Activated CD8-positive, alpha-beta memory T cell treated with anti-CD3 and anti-CD28 coated beads for 24 hours (primary cell): Measurements from ENCODE around the gene CLDN14.

ENCODE experiments used
- DNase-seq: peaks from one replicate; pipeline ENCODE4 v3.0.0-alpha.2; 2020

The CLDN14 gene

DNA sequence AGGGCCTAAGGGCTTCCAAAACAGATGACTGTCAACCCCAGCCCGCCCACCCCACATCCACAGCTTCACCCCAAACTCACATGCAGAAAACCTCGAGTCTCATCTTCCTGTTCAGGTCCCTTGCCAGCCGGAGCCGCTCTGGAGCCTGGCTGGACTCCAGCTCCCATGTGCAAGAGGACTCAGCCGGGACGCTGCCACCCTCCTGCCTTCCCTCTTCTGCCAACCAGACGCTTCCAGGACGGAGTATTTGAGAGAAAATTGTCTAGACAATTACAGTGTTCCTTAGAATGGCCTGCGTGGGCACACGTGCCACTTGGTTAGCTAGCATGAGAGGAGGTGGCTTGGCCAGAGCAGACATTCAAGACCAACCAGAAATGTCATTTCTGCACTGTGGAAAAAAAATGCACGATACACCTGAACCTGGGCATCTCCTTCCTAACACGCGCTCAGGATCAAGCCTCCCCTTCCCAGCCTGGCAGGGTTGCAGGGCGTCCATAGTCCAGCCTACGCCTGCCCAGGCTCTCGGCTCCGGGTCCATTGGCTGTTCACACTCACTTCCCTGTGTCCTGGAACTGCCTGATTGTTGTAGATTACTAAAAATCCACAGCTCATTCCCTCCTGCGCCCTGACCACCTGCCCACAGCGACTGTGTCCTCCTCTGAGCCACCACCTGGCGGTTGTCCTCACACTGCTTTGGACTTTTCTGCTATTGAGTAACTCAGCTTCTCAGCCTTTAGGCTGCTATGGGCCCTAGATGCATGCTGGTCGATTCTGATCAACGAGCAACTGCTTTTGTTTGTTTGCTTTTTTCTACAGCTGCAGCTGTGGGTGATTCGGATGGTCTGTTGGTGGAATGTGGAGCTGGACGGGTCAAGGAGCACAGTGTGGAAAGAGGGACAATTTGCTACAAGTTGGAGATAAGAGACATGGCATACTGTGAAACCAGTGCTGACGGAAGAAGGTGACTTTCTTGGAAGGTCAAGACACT, at the start of gene CLDN14:
TSS of gene CLDN14 (minus strand) at position 708 of the 988 bp plus-strand sequence. CDS start 18,427 bp downstream, outside the sequence.
- no peak for DNase-seq

- no peak for DNase-seq
Observed at GRCh38 chr21:36528716-36529115, 48.8 kb upstream of the CLDN14 start.

GRCh38 chr21:36527317-36527716, 47.4 kb upstream of the CLDN14 start:
- DNase-seq, result no peak

GRCh38 chr21:36526104-36526503, 46.2 kb upstream of the CLDN14 start:
- DNase-seq, result no peak

- DNase-seq, result no peak
Observed at GRCh38 chr21:36524477-36524876, 44.6 kb upstream of the CLDN14 start.

GRCh38 chr21:36522219-36522808, 42.4 kb upstream of the CLDN14 start:
- DNase-seq, result no peak

DNA sequence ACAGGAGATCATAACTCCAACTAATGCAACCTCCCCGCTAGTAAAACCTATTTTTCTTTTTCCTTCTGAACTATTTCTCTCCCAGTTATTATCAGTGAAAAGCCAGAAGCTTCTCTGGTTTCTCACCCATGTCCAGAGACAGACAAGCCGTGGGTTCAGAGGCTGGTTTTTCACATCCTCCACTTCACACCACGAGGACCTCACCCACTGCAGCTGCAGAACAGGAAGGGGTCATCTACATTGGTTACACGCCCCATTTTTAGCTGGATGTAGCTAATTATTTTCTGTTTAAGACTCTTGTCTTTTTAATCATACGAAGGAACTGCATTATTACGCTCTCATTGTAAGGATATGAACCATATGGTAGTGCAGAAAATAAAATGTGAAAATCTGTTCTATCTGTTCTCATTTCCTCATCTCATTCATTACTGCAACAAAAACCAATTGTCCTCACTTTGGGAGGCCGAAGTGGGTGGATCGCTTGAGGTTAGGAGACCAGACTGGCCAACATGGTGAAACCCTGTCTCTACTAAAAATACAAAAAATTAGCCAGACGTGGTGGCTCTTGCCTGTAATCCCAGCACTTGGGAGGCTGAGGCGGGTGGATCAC, 39.1 kb upstream of the CLDN14 start:
- no peak for DNase-seq

GRCh38 chr21:36517366-36518075, 37.6 kb upstream of the CLDN14 start:
- DNase-seq, result no peak

DNA sequence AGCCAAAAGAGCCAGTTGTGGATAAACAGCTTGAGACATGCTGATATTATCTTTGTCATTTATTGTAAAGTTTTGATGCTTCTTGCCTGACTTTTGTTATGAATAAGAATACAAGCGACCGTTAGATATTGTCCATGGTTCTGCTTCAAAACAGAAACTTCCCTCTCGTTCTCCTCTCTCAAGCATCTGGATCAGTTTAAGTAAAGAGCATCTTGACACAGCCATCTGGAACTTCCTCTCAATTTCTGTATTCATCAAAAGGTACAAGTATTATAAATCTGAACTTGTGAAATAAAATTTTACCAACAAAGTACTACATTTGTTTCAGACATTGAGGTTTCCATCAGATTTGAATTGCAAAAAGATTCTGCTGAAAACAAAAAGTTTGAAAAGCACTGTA, 36.4 kb upstream of the CLDN14 start:
- DNase-seq, result no peak

DNA sequence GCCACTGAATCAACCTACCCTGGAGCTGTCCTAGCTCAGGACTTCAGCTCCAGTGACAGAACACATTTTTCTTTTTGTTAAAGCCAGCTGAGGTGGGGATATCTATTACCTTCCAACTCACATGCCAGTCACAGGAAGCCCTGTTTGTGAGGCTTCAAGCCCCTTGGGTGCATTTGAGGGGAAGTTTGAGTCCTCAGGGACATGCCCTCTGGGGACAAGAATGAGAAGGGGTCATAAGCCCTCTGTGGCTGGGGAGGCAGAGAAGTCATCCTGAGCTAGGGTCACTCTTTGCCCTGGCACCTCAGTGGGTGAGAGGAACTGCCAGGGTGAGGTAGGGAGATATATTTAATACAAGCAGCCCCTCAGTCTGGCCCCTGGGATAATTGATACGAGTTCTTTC, 33.5 kb upstream of the CLDN14 start:
- DNase-seq, result no peak

DNA sequence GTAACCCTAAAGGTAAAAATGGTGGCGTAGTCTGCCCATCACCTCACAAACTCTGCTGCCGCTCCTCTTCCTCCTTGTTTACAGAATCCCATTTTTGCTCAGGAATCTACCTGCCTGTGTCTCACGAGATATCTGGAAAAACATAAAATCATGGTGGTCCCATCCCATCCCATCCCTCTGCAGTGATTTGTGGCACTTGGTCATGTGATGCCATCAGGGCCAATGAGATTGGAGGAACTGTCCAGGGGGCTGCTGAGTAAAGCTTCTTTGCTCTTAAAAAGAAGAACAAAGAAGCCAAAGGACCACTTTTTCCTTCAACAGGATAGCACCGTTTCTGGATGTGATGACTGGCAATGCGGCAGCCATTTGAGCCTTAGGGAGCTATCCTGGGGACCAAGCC, 33.0 kb upstream of the CLDN14 start:
- no peak for DNase-seq

DNA sequence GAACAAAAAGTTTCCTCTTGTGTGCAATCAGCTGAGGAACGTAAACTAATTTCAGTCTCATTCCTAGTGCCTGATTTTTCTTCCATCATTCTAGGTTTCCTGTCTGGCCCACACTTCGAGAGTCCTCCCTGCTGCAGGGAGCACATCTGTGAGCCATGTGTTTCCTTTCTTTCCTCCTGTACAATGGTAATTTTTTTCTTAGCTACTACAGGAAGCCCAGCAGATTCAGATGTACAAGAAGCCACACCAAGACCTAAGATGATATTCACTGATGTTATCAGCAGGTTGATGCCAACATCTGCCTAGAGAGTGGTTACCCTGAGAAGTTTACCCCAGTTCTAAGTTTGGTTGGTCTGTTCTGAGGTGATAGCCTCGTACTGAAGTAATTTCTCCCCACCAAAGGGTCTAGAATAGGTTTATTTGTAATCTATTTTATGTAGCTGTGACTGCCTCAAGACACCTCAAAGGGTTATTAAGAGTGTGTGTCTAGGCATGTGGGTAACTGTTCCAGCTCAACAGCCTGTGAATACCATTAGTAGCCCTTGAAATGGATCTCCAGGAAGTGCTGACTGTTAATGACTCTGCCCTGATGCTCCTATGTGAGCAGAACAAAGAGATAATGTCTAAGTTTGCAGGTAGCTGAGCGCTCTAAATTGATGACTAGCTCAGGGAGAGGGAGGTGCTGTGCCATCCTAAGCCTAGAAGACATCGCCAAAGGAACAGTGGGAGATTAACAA, 31.7 kb upstream of the CLDN14 start:
- DNase-seq, result no peak

DNA sequence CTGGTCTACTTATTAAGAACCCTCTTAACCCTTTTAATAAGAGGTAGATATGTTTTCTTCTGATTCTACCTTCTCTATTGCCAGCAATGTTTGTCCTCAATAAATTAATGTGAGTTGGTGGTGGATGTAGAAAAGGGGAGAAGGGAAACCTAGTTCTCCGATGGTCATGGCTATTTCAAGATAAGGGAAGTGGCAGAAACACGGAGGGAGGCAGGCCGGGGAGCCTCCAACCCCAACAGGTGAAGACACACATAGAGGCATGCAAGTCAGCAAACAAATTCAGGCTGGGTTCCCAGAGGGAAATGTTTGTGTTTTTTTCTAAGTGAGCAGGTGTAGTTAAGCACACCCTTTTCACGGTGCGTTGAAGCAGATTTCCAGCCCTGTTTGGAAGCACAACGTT, 31.0 kb upstream of the CLDN14 start:
- no peak for DNase-seq

DNA sequence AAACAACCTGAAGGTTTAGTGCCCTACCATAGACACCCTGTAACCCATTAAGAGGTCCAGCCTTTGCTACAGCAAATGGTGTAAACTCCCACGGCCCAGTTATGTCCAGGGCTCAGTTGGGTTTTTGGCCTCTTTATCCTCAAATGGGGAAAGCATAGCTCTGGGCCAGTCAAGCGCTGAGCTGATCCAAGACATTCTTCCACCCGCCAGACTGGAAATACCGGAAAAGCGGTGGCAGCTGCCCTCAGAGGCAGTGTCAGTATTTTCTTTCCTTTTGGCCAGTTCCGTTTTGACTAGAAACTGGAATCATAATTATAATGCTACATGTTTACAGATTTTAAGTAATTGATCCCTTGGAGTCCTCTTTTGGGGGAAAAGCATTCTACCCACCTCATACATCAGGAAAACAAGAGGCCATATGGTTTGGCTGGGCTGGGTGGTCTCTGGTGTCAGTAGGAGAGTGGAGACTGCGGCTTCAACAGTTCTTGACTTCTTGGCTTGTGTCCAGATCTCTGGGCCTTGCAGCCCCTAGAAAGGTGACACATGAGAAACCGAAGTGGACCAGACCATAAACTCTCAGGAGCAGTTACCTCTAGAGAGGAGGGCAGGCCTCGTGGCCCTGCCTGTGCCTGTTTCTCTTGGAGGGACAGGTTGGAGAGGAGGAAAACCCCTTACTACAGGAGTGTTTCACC, 30.2 kb upstream of the CLDN14 start:
- no peak for DNase-seq

DNA sequence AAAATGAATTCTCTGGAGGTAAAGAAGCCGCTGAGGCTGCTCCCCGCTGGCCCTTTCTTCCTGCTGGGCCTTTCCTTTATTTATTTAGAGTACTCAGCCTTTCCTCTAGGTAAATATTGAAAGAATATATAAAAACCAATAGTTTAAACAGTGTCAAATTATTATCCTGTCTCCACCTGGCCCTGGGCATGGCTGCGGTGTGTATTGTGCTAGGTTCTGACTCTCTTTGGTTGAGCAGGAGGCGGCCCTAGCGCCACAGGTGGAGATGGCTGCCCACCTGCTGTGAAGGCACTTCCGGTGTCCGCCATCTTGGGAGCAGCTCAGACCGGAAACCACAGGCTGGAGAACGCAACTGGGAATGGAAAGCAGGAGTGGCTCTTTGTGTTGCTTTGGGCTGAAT, 29.0 kb upstream of the CLDN14 start:
- no peak for DNase-seq

GRCh38 chr21:36507397-36508018, 27.6 kb upstream of the CLDN14 start:
- no peak for DNase-seq

DNA sequence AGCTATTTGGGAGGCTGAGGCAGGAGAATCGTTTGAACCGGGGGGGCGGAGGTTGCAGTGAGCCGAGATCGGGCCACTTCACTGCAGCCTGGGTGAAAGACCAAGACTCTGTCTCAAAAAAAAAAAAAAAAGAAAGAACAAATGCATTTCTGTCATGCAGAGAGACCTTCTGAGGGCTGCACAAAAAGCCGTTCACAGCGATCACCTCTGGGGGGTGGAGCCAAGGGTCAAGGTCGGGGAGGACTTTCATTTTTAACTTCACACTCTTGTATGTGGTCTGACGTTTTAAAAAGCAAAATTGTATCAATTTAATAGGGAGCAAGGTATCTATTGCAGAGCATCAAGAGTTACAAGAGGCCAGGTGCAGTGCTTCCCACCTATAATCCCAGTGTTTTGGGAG, 26.6 kb upstream of the CLDN14 start:
- no peak for DNase-seq

GRCh38 chr21:36504067-36505058, 24.4 kb upstream of the CLDN14 start:
- DNase-seq, result no peak

- no peak for DNase-seq
Observed at GRCh38 chr21:36502365-36502764, 22.4 kb upstream of the CLDN14 start.

GRCh38 chr21:36501589-36501892, 21.6 kb upstream of the CLDN14 start:
- no peak for DNase-seq
